ENCODE results near the gene PROC. TPM values are rescaled to one million over a fixed set of nuclear protein-coding genes. Genes with fewer than 3 reads are reported as not detected.
A peak's percentile ranks its signal among the peaks of the same experiment; 100 is the strongest.
"Not testable (repeated sequence)": the region's sequence is repeated elsewhere in the genome, so short reads cannot be mapped to it uniquely, and the experiment has no call there.

The PROC gene
- total RNA-seq, 1 donor from 2014 or later: under 0.01 TPM

DNA sequence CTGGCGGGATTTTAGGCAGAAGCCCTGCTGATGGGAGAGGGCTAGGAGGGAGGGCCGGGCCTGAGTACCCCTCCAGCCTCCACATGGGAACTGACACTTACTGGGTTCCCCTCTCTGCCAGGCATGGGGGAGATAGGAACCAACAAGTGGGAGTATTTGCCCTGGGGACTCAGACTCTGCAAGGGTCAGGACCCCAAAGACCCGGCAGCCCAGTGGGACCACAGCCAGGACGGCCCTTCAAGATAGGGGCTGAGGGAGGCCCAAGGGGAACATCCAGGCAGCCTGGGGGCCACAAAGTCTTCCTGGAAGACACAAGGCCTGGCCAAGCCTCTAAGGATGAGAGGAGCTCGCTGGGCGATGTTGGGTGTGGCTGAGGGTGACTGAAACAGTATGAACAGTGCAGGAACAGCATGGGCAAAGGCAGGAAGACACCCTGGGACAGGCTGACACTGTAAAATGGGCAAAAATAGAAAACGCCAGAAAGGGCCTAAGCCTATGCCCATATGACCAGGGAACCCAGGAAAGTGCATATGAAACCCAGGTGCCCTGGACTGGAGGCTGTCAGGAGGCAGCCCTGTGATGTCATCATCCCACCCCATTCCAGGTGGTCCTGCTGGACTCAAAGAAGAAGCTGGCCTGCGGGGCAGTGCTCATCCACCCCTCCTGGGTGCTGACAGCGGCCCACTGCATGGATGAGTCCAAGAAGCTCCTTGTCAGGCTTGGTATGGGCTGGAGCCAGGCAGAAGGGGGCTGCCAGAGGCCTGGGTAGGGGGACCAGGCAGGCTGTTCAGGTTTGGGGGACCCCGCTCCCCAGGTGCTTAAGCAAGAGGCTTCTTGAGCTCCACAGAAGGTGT, 8.5 kb downstream of the PROC start:
- DNase-seq (ENCODE audit: low read depth in 2 of 2): no peak

DNA sequence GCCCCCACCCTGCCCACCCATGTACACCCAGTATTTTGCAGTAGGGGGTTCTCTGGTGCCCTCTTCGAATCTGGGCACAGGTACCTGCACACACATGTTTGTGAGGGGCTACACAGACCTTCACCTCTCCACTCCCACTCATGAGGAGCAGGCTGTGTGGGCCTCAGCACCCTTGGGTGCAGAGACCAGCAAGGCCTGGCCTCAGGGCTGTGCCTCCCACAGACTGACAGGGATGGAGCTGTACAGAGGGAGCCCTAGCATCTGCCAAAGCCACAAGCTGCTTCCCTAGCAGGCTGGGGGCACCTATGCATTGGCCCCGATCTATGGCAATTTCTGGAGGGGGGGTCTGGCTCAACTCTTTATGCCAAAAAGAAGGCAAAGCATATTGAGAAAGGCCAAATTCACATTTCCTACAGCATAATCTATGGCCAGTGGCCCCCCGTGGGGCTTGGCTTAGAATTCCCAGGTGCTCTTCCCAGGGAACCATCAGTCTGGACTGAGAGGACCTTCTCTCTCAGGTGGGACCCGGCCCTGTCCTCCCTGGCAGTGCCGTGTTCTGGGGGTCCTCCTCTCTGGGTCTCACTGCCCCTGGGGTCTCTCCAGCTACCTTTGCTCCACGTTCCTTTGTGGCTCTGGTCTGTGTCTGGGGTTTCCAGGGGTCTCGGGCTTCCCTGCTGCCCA, 9.3 kb downstream of the PROC start:
- no peak for DNase-seq (ENCODE audit: low read depth in 2 of 2)

DNA sequence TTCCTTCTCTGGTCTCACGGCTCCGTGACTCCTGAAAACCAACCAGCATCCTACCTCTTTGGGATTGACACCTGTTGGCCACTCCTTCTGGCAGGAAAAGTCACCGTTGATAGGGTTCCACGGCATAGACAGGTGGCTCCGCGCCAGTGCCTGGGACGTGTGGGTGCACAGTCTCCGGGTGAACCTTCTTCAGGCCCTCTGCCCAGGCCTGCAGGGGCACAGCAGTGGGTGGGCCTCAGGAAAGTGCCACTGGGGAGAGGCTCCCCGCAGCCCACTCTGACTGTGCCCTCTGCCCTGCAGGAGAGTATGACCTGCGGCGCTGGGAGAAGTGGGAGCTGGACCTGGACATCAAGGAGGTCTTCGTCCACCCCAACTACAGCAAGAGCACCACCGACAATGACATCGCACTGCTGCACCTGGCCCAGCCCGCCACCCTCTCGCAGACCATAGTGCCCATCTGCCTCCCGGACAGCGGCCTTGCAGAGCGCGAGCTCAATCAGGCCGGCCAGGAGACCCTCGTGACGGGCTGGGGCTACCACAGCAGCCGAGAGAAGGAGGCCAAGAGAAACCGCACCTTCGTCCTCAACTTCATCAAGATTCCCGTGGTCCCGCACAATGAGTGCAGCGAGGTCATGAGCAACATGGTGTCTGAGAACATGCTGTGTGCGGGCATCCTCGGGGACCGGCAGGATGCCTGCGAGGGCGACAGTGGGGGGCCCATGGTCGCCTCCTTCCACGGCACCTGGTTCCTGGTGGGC, 10.0 kb downstream of the PROC start:
- no peak for DNase-seq (ENCODE audit: low read depth in 2 of 2)

DNA sequence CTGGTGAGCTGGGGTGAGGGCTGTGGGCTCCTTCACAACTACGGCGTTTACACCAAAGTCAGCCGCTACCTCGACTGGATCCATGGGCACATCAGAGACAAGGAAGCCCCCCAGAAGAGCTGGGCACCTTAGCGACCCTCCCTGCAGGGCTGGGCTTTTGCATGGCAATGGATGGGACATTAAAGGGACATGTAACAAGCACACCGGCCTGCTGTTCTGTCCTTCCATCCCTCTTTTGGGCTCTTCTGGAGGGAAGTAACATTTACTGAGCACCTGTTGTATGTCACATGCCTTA, 10.5 kb downstream of the PROC start:
- DNase-seq (ENCODE audit: low read depth in 2 of 2): no peak

DNA sequence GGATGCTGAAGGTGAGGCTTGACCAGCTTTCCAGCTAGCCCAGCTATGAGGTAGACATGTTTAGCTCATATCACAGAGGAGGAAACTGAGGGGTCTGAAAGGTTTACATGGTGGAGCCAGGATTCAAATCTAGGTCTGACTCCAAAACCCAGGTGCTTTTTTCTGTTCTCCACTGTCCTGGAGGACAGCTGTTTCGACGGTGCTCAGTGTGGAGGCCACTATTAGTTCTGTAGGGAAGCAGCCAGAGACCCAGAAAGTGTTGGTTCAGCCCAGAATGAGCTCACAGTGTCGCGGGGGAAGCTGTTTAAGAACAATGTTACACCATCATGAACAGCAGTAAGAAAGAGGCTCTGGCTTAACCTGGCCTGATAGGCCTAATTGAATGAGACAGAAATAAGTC, 11.1 kb downstream of the PROC start:
- no peak for DNase-seq (ENCODE audit: low read depth in 2 of 2)

DNA sequence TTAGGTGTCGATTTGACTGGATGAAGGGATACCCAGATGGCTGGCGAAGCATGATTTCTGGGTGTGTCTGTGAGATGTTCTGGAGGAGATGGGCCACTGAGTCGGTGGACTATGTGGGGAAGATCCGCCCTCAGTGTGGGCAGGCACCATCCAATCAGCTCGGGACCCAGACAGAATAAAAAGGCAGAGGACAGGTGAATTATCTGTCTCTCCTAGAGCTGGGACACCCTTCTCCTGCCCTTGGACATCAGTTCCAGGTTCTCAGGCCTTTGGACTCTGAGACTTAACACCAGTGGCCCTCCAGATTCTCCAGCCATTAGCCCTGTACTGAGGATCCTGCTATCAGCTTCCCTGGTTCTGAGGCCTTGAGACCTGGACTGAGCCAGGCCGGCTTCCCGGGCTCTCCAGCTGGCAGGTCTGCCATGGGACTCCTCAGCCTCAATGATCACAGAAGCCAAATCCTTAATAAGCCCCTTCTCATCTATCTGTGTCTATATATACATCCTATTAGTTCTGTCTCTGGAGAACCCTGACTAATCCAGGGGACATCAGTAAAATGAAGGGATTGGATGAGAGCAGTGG, 11.7 kb downstream of the PROC start:
- no peak for DNase-seq (ENCODE audit: low read depth in 2 of 2)

DNA sequence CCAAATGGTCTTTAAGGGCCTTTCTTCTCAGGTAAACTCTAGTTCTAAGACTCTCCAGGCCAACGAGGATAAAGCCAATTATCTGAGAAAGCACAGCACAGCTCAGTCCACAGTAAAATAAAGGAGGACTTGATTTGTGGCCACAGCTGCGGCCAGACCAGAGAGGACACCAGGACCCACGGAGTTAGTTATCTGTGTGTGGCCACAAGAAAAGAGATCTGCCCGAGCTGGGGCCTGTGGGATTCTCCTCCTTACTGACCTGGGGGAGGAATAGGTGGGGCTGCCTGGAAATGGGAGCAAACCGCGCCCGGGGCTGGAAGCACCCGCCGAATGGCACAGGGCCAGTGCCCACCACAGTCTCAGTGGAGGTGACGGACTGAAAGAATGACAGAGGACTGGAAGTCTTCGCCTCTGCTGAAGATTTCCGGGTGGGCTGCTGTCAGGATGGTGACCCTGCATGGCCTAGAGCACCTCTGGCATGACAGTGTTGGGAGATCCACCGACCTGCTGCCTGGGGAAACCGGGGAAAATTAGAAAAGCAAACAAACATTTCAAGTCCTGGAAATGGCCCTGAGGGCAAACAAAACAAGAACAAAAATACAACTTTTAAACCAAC, 13.3 kb downstream of the PROC start:
- DNase-seq (ENCODE audit: low read depth in 2 of 2): no peak

DNA sequence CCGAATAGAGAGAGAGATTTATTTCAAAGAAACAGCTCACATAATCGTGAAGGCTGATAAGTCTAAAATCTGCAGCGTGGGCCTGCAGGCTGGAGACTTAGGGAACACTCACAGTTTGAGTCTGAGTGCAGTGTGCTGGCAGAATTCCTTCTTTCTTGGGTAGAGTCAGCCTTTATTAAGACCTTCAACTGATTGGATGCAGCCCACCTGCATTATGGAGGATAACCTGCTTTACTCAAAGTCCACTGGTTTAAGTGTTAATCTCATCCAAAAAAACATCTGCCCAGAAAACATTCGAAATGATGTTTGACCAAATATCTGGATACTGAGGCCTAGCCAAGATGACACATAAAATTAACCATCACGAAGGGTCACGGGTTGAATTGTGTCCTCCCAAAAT, 16.3 kb downstream of the PROC start:
- no peak for DNase-seq (ENCODE audit: low read depth in 2 of 2)

DNA sequence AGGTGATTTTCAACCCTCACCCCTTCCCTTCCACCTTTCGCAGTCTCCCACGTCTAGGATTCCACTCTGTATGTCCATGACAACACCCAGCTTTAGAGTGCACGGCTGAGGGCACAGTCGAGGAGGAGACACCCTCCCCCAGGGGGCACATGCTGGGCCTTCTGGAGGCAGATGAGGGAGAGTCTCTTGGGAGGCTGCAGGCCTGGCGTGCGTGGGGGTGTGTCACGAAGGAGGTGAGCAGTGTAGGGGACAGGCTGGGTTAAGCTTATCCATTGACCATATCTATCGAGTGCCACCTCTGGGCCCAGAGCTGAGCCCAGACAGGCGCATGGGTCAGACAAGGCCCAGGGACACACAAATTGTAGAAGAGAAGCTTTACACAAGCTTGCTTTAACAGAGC, 18.8 kb downstream of the PROC start:
- no peak for DNase-seq (ENCODE audit: low read depth in 2 of 2)

DNA sequence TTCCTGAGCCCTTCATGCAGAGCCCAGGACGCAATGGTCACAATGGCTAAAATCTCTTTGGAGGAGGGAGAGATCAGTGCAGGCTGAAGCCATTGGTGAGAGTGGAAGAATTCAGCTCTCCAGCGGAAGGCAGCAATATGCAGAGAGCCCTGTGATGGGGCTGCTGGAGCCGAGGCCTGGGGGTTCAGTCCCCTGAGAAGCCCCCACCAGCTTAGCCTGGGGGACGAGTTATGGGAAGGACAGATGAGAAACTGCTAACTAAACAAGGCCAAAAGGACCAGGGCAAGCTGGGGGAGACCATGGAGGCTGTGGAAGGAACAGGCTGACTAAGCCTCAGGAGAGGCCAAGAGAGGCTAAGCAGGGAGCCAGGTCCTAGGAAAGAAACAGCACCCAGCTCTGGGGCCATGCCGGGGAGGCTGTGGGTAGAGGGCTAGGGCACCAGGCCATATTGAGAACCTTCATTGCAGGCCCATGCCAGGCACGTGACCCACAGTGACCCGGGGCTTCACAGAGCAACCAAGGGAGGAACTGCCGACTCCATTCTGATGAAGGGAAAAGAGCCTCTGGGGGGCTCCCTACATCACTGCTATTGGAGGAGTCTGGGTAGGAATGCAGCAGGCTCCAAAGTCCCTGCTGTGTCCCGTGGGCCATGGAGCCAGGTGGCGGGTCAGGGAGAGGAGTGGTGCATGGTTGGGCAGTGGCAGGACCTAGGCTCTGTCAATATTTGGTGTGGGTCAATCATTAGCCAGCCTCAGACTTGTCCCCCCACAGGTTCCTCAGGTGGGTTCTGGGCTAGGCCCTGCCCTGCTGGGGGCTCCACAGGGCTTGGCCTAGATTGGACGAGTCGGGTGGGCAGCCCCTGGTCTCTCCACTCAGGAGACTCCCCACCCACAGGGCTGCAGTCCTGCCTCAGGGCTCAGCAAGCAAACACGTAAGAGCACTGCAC, 19.8 kb downstream of the PROC start:
- DNase-seq (ENCODE audit: low read depth in 2 of 2): no peak

DNA sequence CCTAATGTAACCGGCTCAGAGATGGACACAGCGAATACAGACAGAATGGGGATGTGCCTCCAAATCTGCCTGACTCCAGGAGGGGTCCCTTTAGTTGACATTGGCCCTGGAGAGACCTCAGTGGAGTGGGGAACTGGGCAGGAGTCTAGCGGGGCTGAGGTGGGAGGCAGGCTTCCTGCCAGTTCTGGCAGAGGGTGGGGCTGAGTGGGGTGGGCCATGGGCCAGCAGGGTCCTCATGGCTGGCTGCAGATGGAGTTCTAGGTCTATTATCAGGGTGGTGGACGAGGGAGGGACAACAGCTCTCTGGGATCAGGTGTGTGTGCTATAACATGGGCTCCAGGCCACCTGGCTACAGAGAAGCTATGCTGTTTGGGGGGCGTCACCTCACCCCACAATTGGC, 21.1 kb downstream of the PROC start:
- no peak for DNase-seq (ENCODE audit: low read depth in 2 of 2)

DNA sequence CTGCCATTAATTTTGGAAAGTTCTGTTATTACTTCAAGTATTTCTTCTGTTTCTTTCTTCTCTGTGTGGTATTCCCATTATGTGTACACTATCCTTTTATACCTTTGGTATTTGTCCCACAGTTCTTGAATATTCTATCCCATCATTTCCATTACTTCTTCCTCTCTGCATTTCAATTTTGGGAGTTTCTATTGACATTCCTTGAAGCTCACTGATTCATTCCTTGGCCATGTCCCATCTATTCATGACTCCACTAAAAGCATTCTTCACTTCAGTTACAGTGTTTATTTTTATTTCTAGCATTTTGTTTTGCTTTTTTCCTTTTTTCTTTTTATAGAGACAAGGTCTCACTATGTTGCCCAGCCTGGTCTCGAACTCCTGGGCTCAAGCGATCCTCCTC, 30.3 kb downstream of the PROC start:
- DNase-seq (ENCODE audit: low read depth in 2 of 2): no peak

DNA sequence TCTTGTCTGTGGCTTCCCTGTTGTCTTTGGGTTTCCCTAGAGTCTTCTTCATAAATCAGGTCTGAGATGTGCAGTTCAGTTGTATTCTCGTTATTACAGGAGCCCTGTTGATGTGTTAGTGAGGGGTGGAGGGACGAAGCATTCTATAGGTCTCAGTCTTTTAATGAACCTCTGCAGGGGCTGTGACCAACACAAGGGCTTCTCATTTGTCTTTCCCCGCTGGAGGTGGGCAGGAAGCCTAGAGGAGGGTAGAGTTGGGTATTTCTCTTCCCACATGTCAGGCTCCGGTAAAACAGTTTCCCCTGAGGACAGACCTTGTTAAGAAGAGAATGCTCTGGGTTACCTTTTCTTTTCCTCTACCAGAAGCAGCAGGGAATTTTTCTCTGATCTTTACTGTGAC, 31.2 kb downstream of the PROC start:
- no peak for DNase-seq (ENCODE audit: low read depth in 2 of 2)

DNA sequence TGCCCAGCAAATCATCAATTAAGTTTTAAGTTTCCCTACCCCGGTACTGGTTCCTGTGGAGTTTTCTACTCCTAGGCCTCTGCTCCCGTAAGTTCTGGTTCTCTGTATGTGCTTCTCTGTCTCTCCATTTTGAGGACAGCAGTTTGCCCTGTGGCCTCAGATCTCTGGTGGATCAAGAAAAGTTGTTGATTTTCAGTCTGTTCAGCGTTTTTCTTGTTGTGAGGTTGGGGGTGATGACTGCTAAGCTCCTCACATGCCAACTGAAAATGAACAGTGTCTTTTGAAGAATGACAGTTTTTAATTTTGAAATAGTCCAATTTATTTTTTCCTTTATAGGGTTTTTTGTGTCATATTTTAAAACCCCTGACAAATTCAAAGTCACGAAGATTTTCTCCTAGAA, 31.7 kb downstream of the PROC start:
- no peak for DNase-seq (ENCODE audit: low read depth in 2 of 2)

DNA sequence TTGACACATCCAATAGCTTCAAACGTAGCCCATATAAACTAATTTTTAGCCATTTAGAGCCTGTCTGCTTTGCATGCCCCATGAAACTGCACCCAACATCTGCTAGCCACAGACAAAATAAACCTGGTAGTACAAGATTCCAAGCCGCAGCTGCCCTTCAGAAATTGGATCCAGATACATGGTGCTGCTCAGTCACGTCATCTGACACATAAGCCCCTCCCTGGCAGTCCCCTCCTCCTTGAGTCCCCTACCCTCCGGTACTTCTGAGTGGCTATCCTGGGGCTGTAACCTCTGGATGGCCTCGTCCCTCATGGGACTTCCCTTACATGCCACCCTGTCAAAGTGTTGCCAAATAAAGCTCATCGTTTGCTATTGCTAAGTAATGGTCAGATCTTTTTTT, 33.8 kb downstream of the PROC start:
- no peak for DNase-seq (ENCODE audit: low read depth in 2 of 2)

DNA sequence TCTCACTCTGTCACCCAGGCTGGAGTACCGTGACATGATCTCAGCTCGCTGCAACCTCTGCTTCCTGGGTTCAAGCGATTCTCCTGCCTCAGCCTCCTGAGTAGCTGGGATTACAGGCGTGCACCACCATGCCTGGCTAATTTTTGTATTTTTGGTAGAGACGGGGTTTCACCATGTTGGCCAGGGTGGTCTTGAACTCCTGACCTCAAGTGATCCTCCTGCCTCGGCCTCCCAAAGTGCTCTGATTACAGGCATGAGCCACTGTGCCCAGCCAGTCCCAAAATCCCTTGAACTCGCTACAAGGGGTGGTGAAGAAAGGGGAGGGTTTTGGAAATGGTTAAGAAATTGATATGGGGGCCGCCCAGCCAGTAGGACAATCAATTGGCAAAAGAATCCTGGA, 34.2 kb downstream of the PROC start:
- not testable (repeated sequence) for DNase-seq (ENCODE audit: low read depth in 2 of 2)

DNA sequence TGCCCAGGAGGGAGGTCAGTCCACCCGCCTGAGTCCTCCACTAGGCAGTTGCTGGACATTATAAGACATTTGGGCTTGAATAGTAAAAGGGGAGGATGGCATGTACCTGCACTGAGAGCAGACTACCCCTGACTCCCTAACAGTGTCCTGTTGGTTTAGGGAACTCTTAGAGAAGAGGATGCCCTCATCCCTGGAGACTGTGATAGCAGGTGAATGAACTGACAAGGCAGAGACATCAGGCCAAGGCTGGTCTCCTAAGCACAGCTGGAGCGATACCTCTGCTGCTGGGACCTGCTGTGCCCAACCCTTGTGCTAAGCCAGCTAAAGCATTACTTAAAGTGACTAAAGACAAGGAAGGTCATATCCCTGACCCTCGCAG, 34.8 kb downstream of the PROC start:
- DNase-seq (ENCODE audit: low read depth in 2 of 2): no peak

DNA sequence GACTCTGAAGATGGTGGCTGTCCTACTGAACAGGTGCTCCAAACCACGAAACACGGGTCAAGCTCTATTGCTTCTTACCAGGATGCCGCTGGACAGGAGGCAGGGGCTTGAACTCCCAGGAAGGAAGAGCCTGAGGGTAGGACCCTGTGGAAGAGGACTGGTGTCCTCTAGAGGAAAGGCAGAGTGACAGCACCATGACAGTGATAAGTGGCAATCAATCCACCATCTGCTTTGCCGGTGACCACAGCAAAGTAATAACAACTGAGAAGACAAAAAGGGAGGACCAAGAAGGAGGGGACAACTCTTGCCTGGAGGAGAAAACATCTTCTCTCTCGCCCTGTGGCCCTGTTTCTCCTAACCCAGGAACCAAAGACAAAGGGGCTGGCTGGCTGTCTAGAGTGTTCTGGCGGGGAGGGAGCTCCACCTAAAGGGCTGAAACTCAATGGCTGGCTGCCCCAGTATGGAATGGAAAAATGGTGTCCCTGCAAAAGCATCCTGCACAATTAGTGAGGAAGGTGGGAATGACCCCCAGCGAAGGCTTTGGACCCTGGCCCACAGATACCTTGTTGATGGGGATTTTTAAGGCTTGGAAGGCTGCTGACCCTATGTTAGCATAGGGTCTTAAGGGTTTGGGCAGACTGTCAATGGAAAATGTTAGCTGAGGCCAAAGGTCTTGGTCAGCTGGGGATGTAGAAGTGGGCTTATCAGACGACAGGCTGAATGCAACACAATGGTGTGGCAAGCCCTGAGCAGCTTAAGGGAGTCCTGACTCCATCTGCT, 35.4 kb downstream of the PROC start:
- peak; percentile 16 to 32 for DNase-seq (ENCODE audit: low read depth in 2 of 2)

DNA sequence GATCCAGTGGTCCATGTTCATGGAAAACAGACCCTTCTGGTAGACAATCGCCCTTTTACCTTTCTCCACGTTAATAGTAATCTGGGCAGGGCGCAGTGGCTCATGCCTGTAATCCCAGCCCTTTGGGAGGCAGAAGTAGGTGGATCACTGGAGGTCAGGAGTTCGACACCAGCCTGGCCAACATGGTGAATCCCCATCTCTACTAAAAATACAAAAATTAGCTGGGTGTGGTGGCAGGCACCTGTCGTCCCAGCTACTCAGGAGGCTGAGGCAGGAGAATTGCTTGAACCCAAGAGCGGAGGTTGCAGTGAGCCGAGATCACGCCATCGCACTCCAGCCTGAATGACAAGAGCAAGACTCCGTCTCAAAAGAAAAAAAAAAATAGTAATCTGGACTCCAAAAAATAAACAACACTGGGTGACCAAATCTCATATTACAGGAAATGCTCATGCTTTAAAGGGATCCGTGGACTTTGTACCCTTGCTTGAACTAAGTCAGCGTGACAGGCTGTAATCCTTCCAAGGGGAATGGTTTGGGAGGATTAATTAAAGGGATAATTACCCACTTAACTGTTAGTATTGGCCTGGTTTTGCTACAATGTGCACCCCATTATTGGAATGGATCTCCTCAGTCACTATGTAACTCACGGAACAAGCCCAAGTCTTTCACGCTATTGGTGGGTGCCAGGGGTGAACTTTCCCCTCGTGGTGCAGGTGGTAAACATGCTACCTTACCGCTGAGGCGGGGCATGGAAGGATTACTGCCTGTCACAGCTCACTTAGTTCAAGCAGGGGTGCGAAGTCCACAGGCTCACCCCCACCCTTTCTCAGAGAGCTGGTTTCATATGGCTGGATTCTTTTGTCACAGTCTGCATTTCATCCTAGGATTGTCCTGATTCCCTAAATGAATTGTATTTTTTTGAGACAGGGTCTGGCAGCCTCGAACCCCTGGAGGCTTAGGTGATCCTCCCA, 36.7 kb downstream of the PROC start:
- no peak for DNase-seq (ENCODE audit: low read depth in 2 of 2)
